AG09309 (cell line): ENCODE data around the gene BAD.

Experiments used
- DNase-seq: peaks from one replicate; pipeline ENCODE4 v3.0.0-alpha.2; 2010; ENCODE audit warnings: low read depth
- H3K4me3 ChIP-seq: 2 replicates; pipeline ENCODE4 v1.5.1; 2011; ENCODE audit warnings: mild to moderate bottlenecking, low read depth, low read length, moderate library complexity; ENCODE audit not compliant: control insufficient read depth
- CTCF ChIP-seq: IDR thresholded peaks from 2 replicates; pipeline ENCODE4 v1.5.1; 2011; ENCODE audit warnings: mild to moderate bottlenecking, low read depth, low read length, inconsistent platforms; ENCODE audit not compliant: insufficient read depth, control insufficient read depth; ENCODE audit errors: missing control alignments

BAD gene

GRCh38 chr11:64264371-64264852 lies 20.1 kb downstream of the BAD start:
- DNase-seq: no peak
- no peak for TF ChIP-seq CTCF
- no peak overlapping the region for H3K4me3 ChIP-seq

DNA sequence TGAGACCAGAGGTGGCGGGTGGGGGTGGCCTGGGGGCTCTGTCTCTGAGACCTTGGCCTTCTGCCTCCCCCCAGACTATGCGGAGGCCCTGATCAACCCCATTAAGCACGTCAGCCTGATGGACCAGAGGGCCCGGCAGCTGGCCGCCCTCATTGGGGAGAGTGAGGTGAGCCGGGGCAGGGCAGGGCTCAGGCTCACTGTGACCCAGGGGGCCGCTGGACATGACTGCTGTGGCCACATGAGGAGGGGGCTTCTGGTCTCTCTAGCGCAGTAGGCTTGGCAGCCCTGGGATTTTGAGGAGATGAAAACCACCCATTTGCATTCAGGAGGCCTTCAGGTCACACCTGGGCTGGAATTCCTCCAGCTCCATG lies 20.5 kb downstream of the BAD start:
- no peak for TF ChIP-seq CTCF
- H3K4me3 ChIP-seq: no peak overlapping the region
- no peak for DNase-seq

- no peak for TF ChIP-seq CTCF
- DNase-seq: no peak
- H3K4me3 ChIP-seq: no peak overlapping the region
Measured at GRCh38 chr11:64263021-64263946, 21.2 kb downstream of the BAD start.

DNA sequence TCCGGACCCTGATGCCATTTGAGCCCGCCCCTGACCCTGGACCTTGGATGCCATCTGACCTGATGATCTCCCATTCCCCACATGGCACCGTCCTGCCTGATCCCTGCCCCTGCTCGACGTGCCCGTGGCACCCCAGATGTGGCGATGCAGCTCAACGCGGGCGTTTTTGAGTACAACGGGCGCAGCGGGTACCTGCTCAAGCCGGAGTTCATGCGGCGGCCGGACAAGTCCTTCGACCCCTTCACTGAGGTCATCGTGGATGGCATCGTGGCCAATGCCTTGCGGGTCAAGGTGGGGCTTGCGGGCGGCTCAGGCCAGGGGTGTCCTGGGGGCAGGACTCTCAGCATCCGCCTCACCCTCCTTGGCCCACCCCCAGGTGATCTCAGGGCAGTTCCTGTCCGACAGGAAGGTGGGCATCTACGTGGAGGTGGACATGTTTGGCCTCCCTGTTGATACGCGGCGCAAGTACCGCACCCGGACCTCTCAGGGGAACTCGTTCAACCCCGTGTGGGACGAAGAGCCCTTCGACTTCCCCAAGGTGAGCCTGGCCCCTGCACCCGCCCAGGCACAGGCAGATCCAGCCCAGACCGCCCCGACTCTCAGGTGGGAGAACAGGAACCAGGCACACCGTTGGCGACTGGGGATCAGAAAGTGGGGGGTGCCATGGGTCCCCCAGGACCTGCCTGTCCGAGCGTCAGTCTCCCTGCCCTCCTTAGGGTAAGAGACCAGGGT lies 22.0 kb downstream of the BAD start:
- H3K4me3 ChIP-seq: no peak overlapping the region
- no peak for DNase-seq

GRCh38 chr11:64261556-64262080 lies 22.8 kb downstream of the BAD start:
- H3K4me3 ChIP-seq: no peak overlapping the region
- DNase-seq: no peak
- no peak for TF ChIP-seq CTCF

More for the DNA sequence above, 22.0 kb downstream of the BAD start:
- TF ChIP-seq CTCF: no peak

DNA sequence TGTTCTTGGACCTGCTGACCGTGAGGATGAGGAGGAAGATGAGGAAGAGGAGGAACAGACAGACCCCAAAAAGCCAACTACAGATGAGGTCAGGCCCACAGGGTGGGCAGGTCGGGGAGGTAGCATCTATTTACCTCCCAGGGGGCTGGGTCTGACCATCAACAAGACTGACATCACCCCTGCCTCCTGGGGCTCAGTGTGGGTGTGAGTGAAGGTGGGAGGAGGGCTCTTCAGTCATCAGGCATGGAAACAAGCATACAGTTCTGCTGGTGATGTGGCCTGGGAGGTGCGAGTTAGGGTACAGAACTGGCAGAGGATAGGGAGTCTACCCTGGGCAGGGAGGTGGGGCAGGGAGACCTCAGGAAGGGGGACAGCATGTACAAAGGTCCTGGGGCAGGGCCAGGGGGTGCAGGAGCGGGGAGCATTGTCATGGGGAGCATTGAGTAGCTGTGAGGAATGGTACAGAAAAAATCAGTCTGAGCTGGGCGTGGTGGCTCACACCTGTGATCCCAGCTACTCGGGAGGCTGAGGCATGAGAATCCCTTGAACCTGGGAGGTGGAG lies 24.2 kb downstream of the BAD start:
- H3K4me3 ChIP-seq: no peak overlapping the region
- DNase-seq: no peak
- no peak for TF ChIP-seq CTCF
